ACHN (cell line): Measurements from ENCODE around the gene CACNA1S.

Experiments
- DNase-seq: peaks from one replicate; pipeline ENCODE4 v3.0.0-alpha.2; 2015
- in situ Hi-C: cut with HindIII; loops from 2 replicates; pipeline ENCODE4 v1.10.0; 2017; ENCODE audit warnings: low sequenced_read_pairs, low pct_ligation_motif_present, low pct_unique_long_range_greater_than_20kb

Gene CACNA1S

DNA sequence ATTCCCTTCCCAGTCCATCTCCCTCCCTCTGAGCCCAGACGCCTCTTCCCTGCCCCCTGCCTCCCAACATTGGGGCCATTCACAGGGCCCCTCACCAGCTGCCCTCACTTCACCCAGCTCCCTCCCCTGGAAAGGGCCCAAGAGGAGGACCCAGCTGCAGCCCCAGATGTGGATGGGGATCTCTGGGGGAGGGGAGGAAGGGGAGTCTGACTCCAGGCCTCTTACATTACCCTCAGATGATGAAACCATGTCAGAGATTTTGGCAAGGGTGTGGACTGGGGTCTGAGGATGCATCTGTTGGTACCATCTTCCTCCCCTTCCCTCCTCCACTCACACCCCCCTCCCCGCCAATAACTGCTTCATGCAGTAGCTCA lies 87.6 kb downstream of the CACNA1S start:
- in situ Hi-C loops: no loop called here
- no peak for DNase-seq

DNA sequence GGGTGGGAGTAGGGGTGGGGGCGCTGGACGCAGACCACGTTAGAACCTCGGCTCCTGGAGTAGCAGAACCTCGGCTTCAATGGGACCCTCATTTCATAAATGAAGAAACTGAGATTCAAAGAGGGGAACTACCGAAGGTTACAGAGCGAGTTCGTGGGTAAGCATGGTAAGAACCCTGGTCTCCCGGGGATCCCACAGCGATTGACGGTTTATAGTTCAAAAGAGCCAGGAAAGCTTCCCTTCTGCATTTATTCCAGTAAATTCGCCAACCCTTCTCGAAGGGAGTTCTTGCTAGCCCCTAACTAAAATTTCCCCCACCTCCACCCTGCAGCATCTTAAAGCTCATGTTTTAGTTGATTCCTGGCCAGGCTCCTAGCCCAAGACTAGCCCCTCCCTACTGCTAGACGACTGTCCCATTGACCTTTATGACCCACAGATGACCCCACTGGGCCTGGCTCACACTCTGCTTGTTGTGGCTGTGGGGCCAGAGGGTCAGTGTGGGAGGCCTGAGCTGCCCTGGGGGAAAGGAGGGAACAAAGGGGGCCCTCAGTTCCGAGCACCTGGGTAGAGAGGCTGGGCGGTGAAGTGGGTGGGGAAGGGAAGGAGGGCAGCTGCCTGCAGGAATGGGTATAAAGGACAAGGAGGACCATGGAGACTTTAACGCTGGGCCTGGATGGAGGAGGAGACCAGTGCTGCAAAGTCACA lies 88.2 kb downstream of the CACNA1S start:
- in situ Hi-C loops: no loop called here
- no peak for DNase-seq

DNA sequence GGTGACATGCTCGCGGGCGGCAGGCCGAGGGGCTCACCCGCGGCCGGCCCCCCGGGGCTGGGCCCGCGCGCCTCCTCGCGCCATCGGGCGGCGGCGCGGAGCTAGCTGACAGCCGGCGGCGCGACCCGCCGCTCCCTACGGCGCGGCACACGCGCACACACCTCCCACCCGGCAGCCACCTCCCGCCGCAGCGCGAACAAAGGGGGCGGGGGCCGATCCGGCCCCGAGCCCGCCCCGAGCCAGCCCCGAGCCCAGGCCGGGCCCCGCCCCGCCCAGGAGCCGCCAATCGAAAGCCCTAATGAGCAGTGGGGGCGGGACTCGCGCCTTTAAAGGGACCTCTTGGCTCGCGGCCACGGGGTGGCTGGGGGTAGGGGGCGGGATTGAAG lies 88.7 kb downstream of the CACNA1S start, which contains the start of gene KIF21B:
Gene KIF21B (minus strand): TSS at position 198 of the 386 bp plus-strand sequence. CDS start 331 bp downstream, outside the sequence.
- DNase-seq: peak; percentile 70
- in situ Hi-C loops: no loop called here

DNA sequence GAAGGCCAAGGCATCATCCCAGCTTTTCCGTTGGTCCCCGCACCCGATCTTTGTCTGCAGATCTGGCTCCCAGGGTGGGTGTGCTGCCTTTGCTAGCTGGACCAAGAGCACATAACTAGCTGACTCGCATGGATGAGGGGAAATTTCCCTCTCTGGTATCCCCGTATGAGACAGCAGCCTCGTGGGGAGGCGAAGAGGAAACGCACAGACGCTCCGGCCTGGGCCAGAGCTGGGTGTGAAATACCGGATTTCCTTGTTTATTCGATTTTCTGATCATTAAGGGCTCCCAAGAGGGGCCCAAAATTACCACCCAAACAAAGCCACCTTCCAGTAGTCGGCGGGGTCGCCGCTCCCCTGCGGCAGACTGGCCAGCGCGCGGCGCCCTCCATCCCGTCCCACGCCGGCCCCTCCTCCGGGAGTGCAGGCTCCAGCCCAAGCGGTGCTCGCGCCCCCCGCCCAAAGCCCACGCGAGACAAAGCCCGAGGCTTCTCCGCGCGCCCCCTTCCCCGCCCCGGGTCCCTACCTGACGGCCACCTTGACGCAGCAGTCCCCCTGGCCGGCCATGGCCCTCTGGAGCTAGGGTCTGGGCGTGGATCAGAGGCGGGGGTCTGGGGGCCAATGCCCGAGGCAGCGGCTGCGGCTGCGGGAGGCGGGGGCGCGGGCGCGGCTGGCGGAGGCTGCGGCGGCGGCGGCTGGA lies 89.3 kb downstream of the CACNA1S start:
- DNase-seq: no peak
- in situ Hi-C loops: no loop called here

- in situ Hi-C loops: no loop called here
- DNase-seq: no peak
Measured at GRCh38 chr1:201022493-201022819, 89.8 kb downstream of the CACNA1S start.

DNA sequence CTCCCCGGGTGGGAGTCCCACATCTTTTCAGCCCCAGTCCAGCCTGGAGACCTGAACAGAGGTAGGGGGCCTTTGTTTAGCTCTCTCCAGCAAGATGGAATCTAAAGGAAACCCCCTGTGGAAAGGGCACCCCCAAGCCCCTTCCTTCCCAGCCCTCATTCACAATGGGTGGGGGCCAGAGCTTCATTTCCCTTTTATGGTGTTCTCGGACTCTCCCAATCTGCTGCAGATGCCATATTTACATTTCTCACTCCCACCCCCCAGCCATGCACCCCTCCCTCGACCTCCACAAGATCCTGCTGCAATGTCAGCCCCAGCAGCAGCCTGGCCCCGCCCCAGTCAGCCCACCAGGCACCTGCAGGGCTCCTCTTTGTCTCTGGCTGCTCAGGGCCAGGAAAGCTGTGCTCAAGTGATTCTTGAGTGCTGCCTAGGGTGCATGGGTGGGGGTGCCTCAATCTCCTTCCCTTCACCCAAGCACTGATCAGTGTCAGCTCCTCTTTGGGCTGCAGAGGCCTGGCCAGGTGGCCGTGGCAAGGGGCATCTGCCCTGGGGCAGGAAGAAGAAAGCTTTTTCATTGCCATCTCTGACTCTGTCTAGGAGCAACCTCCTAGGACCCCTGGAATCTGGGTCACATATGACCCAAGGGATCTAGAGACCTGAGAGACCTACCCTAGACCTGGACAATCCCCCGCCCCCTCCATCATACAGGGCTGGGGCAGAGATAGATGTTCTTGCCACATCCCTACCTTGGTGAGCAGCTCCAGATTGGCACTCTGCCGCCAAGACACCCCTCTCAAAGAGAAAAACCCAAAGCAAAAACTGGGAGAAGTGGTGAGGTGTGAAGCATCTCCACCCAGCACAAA lies 90.4 kb downstream of the CACNA1S start:
- in situ Hi-C loops: no loop called here
- DNase-seq: no peak

GRCh38 chr1:201020721-201021629 lies 91.3 kb downstream of the CACNA1S start:
- DNase-seq: peak; percentile 36
- in situ Hi-C loops: no loop called here

DNA sequence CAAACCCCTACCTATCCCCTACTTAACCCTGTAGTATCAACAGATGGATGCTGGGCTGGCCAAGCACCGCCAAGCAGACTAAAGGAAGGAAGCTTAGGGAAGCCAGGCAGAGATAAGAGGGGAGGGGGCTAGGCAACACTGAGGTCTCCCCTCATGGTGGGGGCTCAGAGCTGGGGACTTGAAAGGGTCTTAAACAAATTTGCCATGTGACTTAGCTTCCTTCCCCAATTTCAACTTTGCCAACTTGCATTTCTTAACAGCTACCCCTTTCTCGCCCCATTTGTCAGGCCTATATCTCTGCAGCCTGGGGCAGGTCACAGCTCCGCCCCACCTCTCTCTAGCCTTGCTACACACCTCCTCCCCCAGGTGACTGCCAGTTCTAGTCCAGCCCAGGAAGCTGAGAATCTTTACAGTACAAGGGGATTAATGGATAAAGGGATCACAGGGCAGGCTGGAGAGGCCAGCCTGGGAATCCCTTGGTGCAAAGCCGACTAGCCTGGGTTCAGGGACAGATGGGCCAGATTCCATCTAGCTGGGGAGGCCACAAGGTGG lies 92.1 kb downstream of the CACNA1S start:
- no peak for DNase-seq
- in situ Hi-C loops: no loop called here

DNA sequence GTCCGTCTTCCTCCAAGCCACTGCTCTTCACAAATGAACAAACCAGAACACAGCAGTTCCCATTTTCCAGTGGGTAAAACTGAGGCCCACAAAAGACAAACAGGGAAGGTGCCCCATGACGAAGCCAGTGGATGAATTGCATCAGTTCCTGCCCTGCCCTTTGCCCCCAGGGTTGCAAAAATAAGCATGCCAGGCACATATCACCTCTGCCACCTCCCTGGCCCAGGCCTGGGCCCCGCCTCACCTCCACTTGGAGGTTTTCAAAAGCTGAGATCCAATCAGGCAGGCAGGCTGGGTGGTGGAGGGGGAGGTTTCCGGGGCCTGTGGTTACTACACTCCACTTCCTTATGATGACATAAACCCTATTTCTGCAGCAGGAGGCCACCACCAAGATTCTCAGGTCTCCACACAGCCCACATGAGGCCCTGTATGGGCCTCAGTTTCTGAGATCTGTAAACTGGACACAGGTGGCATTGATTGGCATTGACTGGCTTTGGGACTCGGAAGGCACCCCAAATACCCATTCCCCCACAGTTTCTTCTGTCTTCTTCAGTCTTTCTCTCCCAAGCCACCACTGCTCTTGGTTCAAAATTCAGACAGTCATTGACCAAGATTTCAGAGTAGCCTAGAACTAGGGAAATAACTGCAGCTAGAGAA lies 92.8 kb downstream of the CACNA1S start:
- in situ Hi-C loops: no loop called here
- peak; percentile 56 for DNase-seq

DNA sequence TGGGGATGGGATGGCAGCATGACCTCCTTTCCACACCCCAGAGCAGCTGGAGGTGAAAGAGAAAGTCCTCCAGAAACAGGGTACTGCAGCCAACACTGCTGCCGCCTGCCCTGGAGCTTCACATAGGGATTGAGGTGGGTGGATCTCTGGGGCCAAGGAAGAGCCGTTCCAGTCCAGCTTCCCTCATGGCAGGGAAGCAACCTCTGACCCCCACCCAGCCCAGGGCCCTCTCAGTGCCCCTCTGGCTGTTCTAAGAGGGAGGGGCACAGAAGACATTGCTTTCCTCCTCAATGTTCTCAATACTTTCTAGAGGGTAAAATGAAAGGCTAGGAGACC lies 94.4 kb downstream of the CACNA1S start:
- in situ Hi-C loops: no loop called here

DNA sequence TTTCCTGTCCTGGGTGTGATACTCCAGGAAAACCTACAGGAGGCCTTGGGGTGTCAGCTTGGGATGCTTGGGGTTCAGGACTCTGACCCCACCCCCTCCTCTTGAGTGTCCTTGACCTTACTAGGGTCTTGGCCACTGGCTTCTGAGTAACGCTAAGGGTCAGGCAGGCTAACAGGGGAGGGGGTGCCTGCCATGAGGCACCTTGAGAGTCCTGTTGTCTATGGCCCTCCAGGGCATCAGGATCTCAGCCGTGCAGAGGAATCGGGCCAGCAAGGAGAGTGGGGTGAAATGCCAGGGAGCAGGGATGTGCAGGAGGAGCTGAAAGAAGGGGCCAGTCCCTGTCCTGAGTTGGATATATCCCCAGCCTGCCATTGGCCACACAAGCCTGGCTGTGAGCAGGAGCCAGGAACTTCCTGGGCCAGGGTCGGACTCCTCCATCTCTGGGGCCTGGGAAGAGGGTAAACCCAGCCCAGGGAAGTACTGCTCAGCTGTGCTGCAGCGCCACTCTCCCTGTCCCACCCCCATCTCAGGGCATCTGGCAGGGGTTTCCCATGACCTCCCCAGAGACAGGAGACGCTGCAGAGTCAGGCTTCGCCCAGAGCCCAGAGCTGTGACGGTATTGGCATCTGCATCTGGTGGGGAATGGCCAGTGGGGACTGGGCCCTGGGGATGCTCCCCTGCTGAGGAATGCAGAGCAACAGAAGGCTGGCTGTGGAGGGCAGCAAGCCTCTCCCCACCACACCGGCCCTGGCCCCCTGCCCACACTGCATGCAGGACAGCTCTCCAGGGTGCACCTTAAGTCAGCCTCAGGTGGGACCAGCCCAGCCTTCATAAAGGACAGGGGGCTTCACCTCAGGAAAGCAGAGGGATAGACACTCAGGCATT lies 95.0 kb downstream of the CACNA1S start:
- in situ Hi-C loops: no loop called here
- DNase-seq: no peak

More for the DNA sequence above, 94.4 kb downstream of the CACNA1S start:
- DNase-seq: no peak

- in situ Hi-C loops: no loop called here
- DNase-seq: no peak
Measured at GRCh38 chr1:201016211-201016651, 96.0 kb downstream of the CACNA1S start.

DNA sequence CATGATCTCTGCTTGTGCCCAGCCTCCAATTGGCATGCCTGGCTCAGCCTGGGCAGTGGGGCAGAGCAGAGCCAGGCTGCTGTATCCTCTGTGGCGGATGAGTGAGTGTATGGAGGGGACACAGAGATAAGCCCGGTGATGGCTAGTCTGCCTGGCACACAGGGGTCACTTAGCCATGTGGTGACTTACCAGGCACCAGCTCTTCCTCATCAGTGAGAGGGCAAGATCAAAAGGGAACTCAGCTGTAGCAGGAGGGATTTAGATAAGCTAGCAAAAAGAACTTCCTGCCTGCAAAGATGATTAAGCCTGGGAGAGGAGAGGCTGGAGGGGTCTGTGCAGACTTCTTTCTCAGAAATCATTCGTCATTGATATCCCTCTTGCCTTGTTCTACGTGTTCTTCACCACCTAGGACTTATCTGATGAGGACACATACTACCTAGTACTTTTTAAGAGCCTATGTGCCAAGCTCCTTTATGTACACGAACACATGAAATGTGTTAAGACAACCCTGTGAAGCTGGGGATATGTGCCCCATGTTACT lies 96.6 kb downstream of the CACNA1S start:
- in situ Hi-C loops: no loop called here
- no peak for DNase-seq

- DNase-seq: no peak
- in situ Hi-C loops: no loop called here
Measured at GRCh38 chr1:201014816-201015200, 97.4 kb downstream of the CACNA1S start.

- in situ Hi-C loops: no loop called here
- no peak for DNase-seq
Measured at GRCh38 chr1:201013991-201014815, 98.0 kb downstream of the CACNA1S start.

DNA sequence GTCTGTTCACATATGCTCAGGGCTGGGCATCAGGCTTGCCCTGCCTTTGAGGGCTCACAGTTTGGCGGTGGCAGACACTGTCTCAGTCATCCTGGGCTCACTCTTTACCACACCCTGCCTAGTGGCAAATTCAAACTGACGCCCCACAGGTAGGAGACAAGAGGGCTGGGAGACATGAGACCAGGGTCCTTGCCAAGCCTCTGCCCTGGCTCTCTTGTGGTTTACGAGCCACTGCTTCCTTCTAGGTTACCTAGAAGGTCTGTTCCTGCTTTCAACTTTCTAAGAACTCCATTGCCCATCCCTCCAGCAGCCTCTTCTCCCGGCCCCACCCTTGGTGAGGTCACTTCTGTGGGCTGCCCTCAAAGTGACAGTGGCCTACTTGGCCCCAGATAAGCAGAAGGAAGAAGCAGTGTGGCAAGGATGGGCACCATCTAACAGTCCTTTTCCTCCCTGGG lies 99.2 kb downstream of the CACNA1S start:
- in situ Hi-C loops: no loop called here
- DNase-seq: no peak
